ENCODE measurements around the gene FBLN1. TPM values are rescaled to one million over a fixed set of nuclear protein-coding genes. Genes with fewer than 3 reads are reported as not detected.

FBLN1 gene
- total and polyA plus RNA-seq, 12 donors, result 31.3 to 126 (median 51.0) TPM

- Histone ChIP-seq H3K36me3 (no peaks in the 10 kb centered on the region), H3K4me1 (peaks cover 0 to 38% (median 5%) of the 10 kb centered on the region in 9 donors), H3K9me3 (no peaks in the 10 kb centered on the region), H3K27me3 (peaks cover 0 to 17% (median 2%) of the 10 kb centered on the region in 7 donors), H3K4me3 (no peak overlapping the region), H3K27ac (peak overlapping the region in 4 of 10 donors; percentile 9 to 34 (median 32))
- ATAC-seq (peak in 7 of 8 donors; percentile 35 to 67 (median 48)), DNase-seq (no peak)
- 71 to 80% methylated on average over 6 of the region's 6 CpGs for WGBS, 2 donors
- intact Hi-C loops (cut with DNase I), result no loop called here
- TF ChIP-seq CTCF (IDR thresholded peaks at IDR 0.05), result no peak
Observed at GRCh38 chr22:45473626-45474237, 29.0 kb upstream of the FBLN1 start.

- H3K4me1 ChIP-seq, result peaks cover 0 to 23% (median 2%) of the 10 kb centered on the region in 9 donors
- TF ChIP-seq CTCF (IDR thresholded peaks at IDR 0.05), result no peak
- ATAC-seq (peak in 1 of 8 donors; percentile 25), DNase-seq (no peak)
- peaks cover 0 to 17% (median 3%) of the 10 kb centered on the region in 7 donors for H3K27me3 ChIP-seq
- WGBS, 2 donors, result 65 to 70% methylated on average over 8 of the region's 8 CpGs
- peak overlapping the region in 2 of 10 donors; percentile 5 to 34 for H3K27ac ChIP-seq
- no peaks in the 10 kb centered on the region for H3K36me3 ChIP-seq
- intact Hi-C loops (cut with DNase I), result no loop called here
- H3K9me3 ChIP-seq, result no peaks in the 10 kb centered on the region
- no peak overlapping the region for H3K4me3 ChIP-seq
Observed at GRCh38 chr22:45475063-45475747, 27.5 kb upstream of the FBLN1 start.

- peak overlapping the region in 2 of 10 donors; percentile 4 to 5 for H3K27ac ChIP-seq
- intact Hi-C loops (cut with DNase I), result no loop called here
- peak in 1 of 2 donors; percentile 41 for DNase-seq
- H3K27me3 ChIP-seq, result peaks cover 0 to 17% (median 3%) of the 10 kb centered on the region in 7 donors
- WGBS, 2 donors, result 72 to 82% methylated on average over 15 of the region's 15 CpGs
- no peak for TF ChIP-seq CTCF (IDR thresholded peaks at IDR 0.05)
- no peak overlapping the region for H3K4me3 ChIP-seq
- peak in 3 of 8 donors; percentile 34 to 66 (median 44) for ATAC-seq
- peaks cover 0 to 23% (median 2%) of the 10 kb centered on the region in 9 donors for H3K4me1 ChIP-seq
- no peaks in the 10 kb centered on the region for H3K36me3 ChIP-seq
- H3K9me3 ChIP-seq, result peaks cover 0 to 5% (median 0%) of the 10 kb centered on the region in 11 donors
Observed at GRCh38 chr22:45475851-45476514, 26.7 kb upstream of the FBLN1 start.

GRCh38 chr22:45476814-45477213 is 25.9 kb upstream of the FBLN1 start:
- Histone ChIP-seq H3K27ac (no peak overlapping the region), H3K36me3 (no peaks in the 10 kb centered on the region), H3K27me3 (peaks cover 0 to 17% (median 3%) of the 10 kb centered on the region in 7 donors), H3K9me3 (peaks cover 0 to 7% (median 0%) of the 10 kb centered on the region in 11 donors), H3K4me1 (peaks cover 0 to 23% (median 2%) of the 10 kb centered on the region in 9 donors), H3K4me3 (no peak overlapping the region)
- 77 to 82% methylated on average over 6 of the region's 6 CpGs for WGBS, 2 donors
- intact Hi-C loops (cut with DNase I), result no loop called here
- DNase-seq (no peak), ATAC-seq (no peak)
- TF ChIP-seq CTCF (IDR thresholded peaks at IDR 0.05), result no peak

Data from heart right ventricle (tissue), 16 donors.